ENCODE data around the gene DAB2IP.
A peak's percentile ranks its signal among the peaks of the same experiment; 100 is the strongest.

DNA sequence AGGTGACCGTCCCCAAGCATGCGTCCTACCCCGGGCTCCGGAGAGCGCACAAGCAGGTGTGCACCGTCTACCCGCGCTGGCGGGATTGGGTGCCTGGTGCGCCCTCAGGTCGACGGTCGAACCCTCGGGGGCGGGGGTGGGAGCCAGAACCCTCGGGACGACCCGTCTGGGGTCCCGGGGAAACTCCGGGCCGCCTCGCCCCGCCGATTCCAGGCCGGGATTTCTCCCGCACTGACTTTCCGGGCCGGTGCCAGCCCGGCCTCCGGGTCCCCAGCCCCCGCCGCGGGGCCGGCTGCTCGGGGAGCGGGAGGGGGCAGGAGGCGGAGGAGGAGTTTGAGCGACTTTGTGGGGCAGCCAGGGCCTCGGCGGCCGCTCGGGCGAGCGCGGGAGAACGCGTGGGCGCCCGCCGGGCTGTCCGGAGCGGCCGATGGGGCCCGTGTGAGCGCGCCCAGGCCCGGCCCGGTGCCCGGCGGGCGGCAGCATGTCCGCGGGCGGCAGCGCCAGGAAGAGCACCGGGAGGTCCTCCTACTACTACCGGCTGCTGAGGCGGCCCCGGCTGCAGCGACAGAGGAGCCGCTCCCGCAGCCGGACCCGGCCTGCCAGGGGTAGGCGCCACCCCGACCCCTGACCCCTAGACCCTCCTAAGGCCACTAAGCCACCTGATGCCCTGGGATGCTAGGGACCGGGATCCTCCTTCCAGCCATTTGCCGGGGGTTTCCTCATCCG lies at the start of gene DAB2IP:
- TF ChIP-seq ZBTB26 (tag by site-specific recombination; optimal IDR thresholded peaks at IDR 0.05) (peak; percentile 61), KLF9 (tag by site-specific recombination; IDR thresholded peaks at IDR 0.05; ENCODE audit: low read depth) (peak; percentile 85), ZNF175 (tag by site-specific recombination; IDR thresholded peaks at IDR 0.05) (no peak)
- TF ChIP-seq, protein P1, sequence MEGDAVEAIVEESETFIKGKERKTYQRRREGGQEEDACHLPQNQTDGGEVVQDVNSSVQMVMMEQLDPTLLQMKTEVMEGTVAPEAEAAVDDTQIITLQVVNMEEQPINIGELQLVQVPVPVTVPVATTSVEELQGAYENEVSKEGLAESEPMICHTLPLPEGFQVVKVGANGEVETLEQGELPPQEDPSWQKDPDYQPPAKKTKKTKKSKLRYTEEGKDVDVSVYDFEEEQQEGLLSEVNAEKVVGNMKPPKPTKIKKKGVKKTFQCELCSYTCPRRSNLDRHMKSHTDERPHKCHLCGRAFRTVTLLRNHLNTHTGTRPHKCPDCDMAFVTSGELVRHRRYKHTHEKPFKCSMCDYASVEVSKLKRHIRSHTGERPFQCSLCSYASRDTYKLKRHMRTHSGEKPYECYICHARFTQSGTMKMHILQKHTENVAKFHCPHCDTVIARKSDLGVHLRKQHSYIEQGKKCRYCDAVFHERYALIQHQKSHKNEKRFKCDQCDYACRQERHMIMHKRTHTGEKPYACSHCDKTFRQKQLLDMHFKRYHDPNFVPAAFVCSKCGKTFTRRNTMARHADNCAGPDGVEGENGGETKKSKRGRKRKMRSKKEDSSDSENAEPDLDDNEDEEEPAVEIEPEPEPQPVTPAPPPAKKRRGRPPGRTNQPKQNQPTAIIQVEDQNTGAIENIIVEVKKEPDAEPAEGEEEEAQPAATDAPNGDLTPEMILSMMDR (tag by site-specific recombination; IDR thresholded peaks at IDR 0.05) = no peak
